ENCODE data around the gene NCKAP5. TPM values are rescaled to one million over a fixed set of nuclear protein-coding genes. Genes with fewer than 3 reads are reported as not detected.

The NCKAP5 gene
- total and polyA plus RNA-seq, 4 donors = 0.57 to 2.8 (median 2.4) TPM

- DNase-seq (ENCODE audit: low spot score) = no peak
- Histone ChIP-seq H3K27me3 (ENCODE audit: control insufficient read depth in 4 of 4, insufficient read depth in 4 of 4, low read length in 3 of 4) (no peaks in the 10 kb centered on the region), H3K4me1 (ENCODE audit: control insufficient read depth in 4 of 4, insufficient read depth in 4 of 4, low read length in 3 of 4) (peaks cover 0 to 17% (median 8%) of the 10 kb centered on the region in 4 donors), H3K9ac (ENCODE audit: low read depth in 1 of 2, low read length in 2 of 2) (no peak overlapping the region), H3K27ac (ENCODE audit: low read depth in 1 of 2, low read length in 2 of 2) (peak overlapping the region; percentile 40 to 42), H3K4me3 (ENCODE audit: low read depth in 1 of 3, low read length in 3 of 3) (peak overlapping the region; percentile 46 to 74 (median 66)), H3K36me3 (ENCODE audit: control insufficient read depth in 4 of 4, insufficient read depth in 3 of 4, low read depth in 1 of 4, low read length in 3 of 4) (no peaks in the 10 kb centered on the region), H3K9me3 (ENCODE audit: control insufficient read depth in 4 of 4, low read length in 3 of 4) (no peaks in the 10 kb centered on the region)
- WGBS = 44% methylated on average over 5 of the region's 5 CpGs
- no peak for TF ChIP-seq RXRA (IDR thresholded peaks at IDR 0.05)
- TF ChIP-seq FOXA1 (IDR thresholded peaks at IDR 0.05) = no peak
- no peak for TF ChIP-seq CTCF (IDR thresholded peaks at IDR 0.05; ENCODE audit: low read depth, low read length, missing input control)
- no peak for TF ChIP-seq NR2F2 (IDR thresholded peaks at IDR 0.05)
- TF ChIP-seq FOXA2 (IDR thresholded peaks at IDR 0.05) = no peak
- TF ChIP-seq YY1 (IDR thresholded peaks at IDR 0.05) = peak; percentile 1
- TF ChIP-seq JUND (IDR thresholded peaks at IDR 0.05) = no peak
- TF ChIP-seq MAX (IDR thresholded peaks at IDR 0.05) = no peak
These were observed 335 bp upstream of the NCKAP5 start for GRCh38 chr2:133568598-133568997.

- no peaks in the 10 kb centered on the region for H3K27me3 ChIP-seq (ENCODE audit: control insufficient read depth in 4 of 4, insufficient read depth in 4 of 4, low read length in 3 of 4)
- no peak overlapping the region for H3K9ac ChIP-seq (ENCODE audit: low read depth in 1 of 2, low read length in 2 of 2)
- H3K27ac ChIP-seq (ENCODE audit: low read depth in 1 of 2, low read length in 2 of 2) = no peak overlapping the region
- H3K36me3 ChIP-seq (ENCODE audit: control insufficient read depth in 4 of 4, insufficient read depth in 3 of 4, low read depth in 1 of 4, low read length in 3 of 4) = peaks cover 0 to 2% (median 0%) of the 10 kb centered on the region in 4 donors
- no peak for DNase-seq (ENCODE audit: low spot score)
- no peaks in the 10 kb centered on the region for H3K9me3 ChIP-seq (ENCODE audit: control insufficient read depth in 4 of 4, low read length in 3 of 4)
- 96% methylated on average over 4 of the region's 4 CpGs for WGBS
- H3K4me1 ChIP-seq (ENCODE audit: control insufficient read depth in 4 of 4, insufficient read depth in 4 of 4, low read length in 3 of 4) = peaks cover 0 to 21% (median 12%) of the 10 kb centered on the region in 4 donors
- no peak overlapping the region for H3K4me3 ChIP-seq (ENCODE audit: low read depth in 1 of 3, low read length in 3 of 3)
- no peak for TF ChIP-seq MAX (IDR thresholded peaks at IDR 0.05)
- no peak for TF ChIP-seq YY1 (IDR thresholded peaks at IDR 0.05)
- TF ChIP-seq NR2F2 (IDR thresholded peaks at IDR 0.05) = no peak
- no peak for TF ChIP-seq JUND (IDR thresholded peaks at IDR 0.05)
- TF ChIP-seq SP1 (IDR thresholded peaks at IDR 0.05) = no peak
- TF ChIP-seq ZBTB33 (IDR thresholded peaks at IDR 0.05) = no peak
- no peak for TF ChIP-seq FOXA1 (IDR thresholded peaks at IDR 0.05)
- TF ChIP-seq HNF4G (IDR thresholded peaks at IDR 0.05) = no peak
- no peak for TF ChIP-seq REST (IDR thresholded peaks at IDR 0.05)
- no peak for TF ChIP-seq CTCF (IDR thresholded peaks at IDR 0.05; ENCODE audit: low read depth, low read length, missing input control)
- TF ChIP-seq RXRA (IDR thresholded peaks at IDR 0.05) = no peak
- no peak for TF ChIP-seq TAF1 (conservative IDR thresholded peaks at IDR 0.05)
- TF ChIP-seq ATF3 (IDR thresholded peaks at IDR 0.05) = no peak
- TF ChIP-seq HNF4A (conservative IDR thresholded peaks at IDR 0.05) = no peak
- no peak for TF ChIP-seq GABPA (IDR thresholded peaks at IDR 0.05 in 1 of 2, conservative IDR thresholded peaks at IDR 0.05 in 1 of 2)
These were observed 5.7 kb downstream of the NCKAP5 start for GRCh38 chr2:133562558-133562957.
